GM04504 (cell line): ENCODE data around the gene COQ8A.
A peak's percentile ranks its signal among the peaks of the same experiment; 100 is the strongest.
"Not testable (repeated sequence)": the region's sequence is repeated elsewhere in the genome, so short reads cannot be mapped to it uniquely, and the experiment has no call there.

ENCODE experiments used
- DNase-seq: peaks from one replicate; pipeline ENCODE4 v3.0.0-alpha.2; 2012; ENCODE audit warnings: low read depth

COQ8A gene

DNA sequence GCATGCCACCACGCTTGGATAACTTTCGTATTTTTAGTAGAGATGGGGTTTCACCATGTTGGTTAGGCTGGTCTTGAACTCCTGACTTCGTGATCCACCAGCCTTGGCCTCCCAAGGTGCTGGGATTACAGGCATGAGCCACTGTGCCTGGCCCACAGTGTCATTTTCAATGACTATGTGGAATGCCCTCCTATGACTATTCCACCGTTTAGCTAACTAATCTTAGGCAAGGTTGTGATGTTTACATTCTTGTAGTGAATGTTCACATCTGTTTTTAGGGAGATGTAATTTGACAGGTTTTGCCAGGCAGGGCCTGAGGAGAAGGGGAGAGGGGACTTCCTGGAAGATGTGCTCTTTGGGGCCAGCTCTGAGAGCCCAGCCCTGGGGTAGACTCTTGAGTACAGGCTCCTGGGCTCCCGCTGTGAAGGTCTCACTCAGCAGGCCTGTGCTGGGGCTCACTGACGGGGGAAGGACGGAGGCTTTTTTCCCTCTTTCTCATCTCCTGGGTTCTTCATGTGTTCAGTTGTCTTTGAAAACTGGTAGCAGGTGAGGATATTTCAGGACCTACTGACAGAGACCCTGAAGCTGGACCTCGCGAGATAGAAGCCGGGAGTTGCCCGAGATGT, 13.2 kb downstream of the COQ8A start:
- DNase-seq, result no peak

DNA sequence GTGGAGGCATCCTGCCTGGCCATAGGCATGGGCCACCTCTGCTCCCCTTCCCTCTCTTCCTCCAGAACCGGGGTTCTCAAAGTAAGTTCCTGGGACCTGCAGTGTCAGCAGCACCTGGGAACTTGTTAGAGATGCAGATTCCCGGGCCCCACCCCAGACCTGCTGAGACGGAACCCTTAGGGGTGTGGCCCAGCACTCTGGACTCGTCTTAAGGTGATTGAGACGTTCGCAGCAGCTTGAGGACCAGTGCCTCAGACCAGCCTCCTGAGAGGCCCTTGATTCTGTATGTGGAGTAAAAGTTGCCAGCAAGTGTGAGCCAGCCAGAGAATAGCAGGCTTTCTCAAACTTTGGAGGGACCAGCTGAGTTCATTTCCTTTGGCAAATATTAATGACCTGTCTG, 14.2 kb downstream of the COQ8A start:
- DNase-seq, result no peak

DNA sequence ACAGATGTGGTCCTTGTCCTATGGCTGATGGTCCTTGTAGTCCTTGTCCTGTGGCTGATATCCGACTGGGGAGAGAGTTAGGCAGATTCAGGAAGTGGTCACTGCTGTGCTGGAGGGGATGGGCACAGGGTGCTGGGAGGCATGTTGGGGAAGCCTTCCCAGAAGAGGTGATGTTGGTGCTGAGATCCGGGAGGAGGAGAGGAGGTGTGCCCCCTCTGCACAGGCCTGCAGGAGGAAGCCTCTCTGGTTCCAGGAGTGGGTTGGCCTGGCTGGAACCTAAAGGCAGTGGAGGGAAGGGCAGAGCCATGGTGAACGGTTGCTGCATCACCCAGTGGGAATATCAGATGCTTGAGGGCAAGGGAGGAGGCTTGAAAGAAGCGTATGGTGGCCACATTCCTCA, 14.7 kb downstream of the COQ8A start:
- DNase-seq, result no peak

DNA sequence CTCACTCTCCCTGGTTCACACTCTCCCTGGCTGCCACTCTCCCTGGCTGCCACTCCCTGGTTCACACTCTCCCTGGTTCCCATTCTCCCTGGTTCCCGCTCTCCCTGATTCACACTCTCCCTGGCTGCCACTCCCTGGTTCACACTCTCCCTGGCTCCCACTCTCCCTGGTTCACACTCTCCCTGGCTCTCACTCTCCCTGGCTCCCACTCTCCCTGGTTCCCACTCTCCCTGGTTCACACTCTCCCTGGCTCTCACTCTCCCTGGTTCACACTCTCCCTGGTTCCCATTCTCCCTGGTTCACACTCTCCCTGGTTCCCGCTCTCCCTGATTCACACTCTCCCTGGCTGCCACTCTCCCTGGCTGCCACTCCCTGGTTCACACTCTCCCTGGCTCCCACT, 15.8 kb downstream of the COQ8A start:
- not testable (repeated sequence) for DNase-seq

DNA sequence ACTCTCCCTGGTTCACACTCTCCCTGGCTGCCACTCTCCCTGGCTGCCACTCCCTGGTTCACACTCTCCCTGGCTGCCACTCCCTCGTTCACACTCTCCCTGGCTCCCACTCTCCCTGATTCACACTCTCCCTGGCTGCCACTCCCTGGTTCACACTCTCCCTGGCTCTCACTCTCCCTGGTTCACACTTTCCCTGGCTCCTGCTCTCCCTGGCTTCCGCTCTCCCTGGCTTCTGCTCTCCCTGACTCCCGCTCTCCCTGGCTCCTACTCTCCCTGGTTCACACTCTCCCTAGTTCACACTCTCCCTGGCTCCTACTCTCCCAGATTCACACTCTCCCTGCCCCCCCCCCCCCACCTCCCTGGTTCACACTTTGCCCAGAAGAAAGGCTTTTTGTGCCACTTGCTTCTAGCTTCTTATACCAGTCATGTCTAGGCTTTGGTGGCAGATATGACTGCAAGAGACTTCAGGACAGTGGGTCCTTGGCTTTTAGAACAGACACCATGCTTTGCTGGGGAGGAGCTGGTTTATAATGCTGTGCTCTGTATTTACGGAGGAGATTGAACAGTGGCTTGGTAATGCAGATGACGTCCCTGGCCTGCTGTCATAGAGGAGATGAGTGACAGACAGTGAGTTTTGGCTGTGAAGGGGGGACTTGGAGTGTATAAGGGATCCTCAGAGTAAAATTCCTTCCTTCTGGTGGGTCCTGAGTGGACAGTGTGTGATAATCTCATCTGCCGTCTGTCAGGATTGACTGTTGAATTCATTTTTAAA, 17.0 kb downstream of the COQ8A start:
- DNase-seq, result no peak

DNA sequence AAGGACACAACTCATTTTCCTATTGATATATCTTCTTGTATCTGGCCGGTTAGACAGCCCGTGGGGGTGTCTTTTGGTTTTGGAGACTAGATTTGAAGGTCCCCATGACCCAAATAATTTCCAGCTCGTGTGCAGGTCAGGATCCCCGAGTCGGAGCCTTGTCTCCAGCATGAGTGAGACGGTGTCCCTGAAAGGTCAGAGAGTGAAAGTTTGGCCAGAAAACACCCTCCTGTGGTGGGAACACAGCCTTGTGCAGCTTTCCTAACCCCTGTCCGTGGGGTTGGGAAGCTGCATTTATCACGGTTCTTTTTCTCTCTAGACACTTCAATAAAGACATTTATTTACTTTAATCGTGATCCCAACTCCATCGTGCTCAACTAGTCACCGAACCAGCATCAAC, 17.6 kb downstream of the COQ8A start:
- no peak for DNase-seq

DNA sequence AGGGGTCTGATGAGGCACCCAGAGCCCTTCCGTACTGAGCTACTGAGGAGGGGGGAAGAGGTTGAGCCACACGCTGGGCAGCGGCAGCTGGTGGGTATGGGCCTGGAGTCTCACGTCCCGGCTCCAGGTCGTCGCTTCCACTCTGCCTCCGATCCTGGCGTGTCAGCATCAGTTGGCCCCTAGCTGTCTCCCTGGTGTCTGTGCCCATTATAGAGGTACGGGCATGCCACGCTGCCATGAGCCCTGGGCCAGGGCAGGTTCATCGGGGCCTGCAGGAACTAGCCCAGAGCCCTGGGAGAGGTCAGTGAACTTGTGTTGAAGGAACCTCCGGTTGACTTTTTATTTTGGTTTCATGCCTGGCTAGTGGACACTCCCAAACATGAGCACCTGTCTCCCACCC, 18.2 kb downstream of the COQ8A start:
- DNase-seq, result no peak

DNA sequence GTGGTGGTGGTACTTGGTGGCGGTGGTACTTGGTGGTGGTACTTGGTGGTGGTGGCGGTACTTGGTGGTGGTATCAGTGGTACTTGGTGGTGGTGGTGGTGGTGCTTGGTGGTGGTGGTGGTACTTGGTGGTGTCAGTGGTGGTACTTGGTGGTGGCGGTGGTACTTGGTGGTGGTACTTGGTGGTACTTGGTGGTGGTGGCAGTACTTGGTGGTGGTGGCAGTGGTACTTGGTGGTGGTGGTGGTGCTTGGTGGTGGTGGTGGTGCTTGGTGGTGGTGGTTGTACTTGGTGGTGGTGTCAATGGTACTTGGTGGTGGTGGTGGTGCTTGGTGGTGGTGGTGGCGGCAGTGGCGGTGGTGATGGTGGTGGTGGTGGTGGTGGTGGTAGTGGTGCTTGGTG, 20.2 kb downstream of the COQ8A start:
- no peak for DNase-seq

DNA sequence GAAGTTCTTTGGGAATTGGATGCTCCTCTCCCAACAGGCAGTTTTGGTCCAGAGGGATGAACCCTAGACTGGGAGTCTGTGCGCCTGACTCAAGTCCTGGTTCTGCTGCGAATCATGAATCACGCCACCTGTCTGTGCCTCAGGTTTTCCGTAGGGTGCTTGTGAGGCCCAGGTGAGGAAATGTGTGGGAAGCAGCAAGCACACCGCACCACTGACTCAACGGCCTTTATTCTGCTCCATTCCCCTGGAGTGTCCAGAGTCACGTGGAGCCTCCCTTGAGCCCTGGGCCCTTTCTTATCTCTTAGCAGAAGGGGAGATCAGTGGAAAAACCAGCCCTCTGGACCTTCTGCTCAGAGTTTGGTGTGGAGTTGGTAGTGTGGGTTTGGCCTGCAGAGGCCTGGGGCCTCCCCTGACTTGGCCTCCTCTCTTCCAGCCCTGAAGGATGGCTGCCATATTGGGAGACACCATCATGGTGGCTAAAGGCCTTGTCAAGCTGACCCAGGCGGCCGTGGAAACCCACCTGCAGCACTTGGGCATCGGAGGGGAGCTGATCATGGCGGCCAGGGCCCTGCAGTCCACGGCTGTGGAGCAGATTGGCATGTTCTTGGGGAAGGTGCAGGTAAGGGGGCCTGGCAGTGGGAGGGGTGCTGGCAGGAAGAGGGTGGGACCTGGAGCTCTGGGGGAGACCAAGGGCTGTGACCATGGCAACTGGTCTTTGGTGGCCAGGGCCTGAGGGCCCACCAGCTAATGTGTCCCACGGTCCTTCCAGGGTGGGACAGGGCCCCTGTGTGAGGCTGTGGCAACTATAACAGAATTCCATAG, 21.1 kb downstream of the COQ8A start:
- DNase-seq, result no peak

DNA sequence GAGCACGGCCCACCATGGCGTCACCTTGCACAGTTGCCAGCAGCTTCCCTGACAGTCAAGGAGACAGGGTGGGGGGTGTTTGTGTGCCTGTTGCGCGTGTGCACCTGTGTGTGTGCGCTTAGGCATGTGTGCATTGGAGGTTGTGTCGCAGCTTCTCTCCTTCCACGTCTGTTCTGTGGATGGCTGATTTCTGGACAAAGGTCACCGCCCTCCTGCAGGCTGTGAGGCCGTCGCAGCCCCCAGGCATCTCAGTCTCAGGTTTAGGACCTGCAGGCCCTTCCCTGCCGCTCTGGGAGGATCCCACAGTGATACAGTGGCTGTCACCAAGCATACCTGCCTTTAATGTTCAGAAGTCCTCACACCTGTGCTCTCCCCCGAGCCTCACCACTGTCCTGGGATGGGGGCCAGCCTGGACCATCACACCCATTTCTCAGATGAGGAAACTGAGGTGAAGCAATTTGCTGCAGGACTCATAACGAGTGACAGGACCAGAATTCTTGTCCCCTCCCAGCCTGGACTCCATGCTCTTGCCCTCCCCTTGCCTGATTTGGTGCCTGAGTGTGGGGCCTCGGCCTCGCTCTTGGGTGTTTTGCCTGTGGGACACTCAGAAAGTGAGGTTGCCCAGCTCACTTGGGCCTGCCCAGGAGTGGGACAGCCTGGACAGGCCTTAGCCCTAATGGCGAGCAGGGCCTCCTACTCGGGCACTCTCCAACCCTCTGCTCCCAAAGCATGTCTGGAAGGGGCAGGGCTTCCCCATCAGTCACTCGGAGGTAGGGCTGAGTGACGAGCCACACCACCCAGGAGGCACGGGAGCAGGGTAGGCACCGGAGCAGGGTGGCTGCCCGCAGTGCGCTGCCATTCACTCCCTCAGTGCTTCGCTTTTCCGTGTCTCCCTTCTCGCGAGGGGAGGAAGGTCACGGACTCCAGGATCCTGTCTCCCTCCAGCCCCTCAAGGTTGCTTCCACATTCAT, 22.6 kb downstream of the COQ8A start:
- DNase-seq, result no peak

DNA sequence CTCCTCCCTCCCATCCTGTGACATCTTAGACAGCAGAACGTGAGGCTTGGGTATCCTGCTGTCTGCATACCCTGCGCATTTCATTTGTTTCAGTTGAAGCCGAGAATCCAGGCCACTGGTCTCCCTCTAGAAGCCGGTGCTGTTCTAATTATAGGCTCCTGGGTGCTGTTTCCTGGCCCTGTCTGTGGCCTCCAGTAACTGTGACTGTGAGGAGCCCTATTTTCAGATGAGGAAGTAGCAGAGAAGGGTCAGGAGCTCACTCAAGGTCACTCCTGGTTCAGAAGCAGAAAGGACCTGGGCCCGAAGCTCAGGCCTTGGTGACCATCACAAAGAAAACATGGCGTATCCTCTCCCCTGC, 24.0 kb downstream of the COQ8A start:
- no peak for DNase-seq

DNA sequence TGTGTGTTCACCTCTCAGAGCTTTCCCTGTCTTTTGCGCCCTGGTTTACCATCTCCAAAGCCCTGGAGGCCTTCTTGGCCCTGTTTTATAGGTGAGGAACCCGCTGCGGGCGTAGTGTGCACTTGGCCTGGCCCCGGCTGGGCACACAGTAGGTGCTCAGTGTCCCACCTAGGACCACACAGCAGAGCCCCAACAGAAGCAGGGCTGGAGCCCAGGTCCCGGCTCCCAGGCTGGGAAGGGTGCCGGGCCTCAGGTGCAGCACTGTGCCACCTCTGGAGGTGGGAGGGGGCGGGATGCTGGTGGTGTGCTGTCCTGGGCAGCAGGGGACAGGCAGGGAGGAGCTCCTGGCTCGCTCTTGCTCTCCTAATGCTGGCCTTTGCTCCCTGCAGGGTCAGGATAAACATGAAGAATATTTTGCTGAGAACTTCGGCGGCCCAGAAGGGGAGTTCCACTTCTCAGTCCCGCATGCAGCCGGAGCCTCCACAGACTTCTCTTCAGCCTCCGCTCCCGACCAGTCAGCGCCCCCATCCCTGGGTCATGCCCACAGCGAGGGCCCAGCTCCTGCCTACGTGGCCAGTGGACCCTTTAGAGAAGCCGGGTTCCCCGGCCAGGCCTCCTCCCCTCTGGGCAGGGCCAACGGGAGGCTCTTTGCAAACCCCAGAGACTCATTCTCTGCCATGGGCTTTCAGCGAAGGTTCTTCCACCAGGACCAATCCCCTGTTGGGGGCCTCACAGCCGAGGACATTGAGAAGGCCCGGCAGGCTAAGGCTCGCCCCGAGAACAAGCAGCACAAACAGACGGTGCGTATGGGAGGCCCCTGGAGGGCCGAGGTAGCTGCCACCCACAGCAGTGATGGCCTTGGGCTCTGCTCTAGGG, 24.8 kb downstream of the COQ8A start:
- no peak for DNase-seq

DNA sequence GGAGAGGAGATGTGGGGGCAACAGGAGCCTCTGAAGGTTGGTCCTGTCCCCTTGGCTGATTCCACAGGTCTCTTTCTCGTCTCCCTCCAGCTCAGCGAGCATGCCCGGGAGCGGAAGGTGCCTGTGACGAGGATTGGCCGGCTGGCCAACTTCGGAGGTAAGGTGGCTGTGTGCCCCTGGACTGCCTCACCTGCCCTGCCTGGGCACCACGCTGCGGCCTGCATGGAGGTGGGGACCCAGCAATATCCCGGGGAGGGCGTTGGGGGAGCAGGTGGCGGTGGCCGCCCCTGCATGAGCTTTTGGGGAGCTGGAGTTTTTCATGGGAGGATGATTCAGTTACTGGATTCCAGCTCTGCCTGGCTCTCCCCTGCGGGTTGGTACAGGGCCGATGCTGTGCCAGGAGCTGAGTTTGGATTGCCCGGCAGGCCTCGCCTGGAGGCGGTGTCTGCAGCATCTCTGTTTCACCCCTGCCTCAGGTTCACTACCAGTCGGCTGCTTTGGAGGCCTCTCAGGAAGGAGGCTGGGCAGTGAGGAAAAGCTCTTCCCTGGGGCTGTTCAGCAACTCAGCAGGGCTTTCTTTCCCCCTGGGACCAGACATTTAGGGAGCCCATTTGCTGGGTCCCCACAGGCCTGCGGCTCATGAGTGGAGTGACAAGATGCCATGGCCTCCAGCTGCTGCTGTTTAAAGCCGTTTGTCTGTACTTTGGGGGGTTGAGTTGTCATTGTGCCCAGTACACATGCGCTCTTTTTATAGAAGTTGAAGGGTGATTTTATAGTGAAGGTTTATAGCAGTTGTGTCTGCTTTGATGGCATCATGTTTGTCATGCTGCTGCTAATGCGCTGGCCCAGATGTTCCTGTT, 25.7 kb downstream of the COQ8A start:
- no peak for DNase-seq

DNA sequence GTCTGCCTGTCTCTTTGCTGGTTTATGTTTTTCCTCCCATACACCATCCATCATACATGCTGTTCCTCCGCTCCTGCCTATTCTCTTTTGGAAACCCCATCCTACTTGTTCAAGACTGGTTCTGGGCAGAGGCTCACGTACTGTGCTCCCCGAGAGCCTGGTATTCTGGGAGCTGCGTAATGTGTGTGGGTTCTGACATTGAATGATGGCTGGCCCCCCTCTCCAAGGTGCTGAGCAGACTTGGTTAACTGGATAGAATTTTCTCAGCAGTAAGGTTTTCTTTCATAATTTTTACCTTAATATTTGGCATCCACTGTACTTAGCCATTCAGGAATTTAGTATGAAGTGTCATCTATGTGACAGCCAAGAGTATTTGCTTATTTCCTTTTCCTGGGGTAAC, 26.6 kb downstream of the COQ8A start:
- no peak for DNase-seq

DNA sequence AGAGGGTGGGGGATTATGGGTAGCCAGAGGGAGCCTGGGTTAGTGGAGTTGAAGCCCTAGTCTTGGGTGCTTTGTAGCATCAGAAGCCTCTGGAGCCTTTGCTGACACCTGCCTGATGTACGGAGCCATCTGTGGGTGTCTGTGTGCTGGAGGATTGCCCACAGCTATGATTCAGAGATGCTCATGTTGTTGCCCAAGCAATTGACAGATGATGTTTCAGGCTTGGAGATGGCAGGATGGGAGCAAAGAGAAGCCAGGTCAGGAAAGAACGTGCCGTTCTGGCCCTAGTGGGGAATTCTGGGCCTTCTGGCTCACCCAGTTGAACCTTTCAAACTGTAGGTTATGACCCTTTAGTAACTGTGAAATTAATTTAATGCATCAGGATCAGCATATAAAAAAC, 27.6 kb downstream of the COQ8A start:
- no peak for DNase-seq

DNA sequence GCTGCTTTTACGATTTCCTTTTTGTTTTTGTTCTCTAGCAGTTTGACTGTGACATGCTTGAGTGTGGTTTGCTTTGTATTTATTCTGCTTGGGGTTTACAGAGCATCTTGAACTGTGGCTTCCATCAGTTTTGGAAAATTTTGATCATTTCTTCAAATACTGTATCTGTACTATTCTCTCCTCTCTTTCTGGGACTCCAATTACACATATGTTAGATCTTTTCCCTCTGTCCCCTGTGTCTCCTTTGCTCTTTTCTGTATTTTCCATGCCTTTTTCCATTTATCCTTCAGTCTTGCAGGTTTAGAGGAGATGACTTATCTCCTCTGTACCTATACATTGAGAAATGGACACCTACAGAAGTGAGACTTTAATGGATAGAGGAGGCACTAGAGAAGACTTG, 31.7 kb downstream of the COQ8A start:
- no peak for DNase-seq

DNA sequence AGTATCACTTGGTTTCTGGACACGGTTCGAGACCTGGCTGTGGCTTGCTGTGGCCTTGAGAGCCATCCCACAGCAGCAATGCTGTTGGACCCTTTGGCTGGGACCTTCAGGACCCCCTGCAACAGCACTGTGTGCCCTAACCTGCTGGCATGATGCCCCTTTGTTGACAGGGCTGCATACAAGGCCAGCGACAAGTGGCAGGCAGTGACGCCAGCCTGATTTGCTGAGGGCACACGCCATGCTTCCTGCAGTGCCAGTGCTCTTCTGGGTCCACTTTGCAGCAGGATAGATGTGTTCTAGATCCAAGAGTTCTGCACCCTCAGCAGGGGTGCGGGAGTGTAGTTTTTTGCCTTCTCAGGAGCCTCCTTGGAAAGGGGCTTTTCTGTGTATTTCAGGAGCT, 32.8 kb downstream of the COQ8A start:
- DNase-seq, result no peak

DNA sequence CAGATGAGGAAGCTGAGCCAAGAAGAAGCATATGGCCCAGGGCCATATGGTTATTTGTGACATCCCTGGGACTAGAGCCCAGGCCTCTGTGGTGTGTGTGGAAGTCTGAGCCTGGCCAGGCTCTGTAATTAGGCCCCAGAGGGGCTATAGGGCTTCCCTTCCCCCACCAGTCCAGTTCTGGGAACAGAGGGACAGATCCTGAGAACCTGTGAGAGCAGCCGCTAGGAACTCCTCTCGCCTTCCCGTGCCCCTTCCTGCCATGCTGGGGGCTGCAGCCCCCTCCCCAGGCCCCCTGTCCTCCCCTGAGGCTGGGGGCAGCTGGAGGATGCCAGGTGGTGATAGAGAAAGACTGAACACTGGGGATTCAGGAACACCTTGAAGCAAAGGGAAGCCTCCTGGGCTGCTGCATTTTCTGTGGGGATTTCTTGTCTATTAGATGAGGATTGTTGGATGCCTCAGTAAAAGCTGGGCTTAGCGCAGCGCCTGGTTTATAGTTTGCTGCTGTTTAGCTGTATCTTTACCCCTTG, 33.3 kb downstream of the COQ8A start:
- peak; percentile 13 for DNase-seq

DNA sequence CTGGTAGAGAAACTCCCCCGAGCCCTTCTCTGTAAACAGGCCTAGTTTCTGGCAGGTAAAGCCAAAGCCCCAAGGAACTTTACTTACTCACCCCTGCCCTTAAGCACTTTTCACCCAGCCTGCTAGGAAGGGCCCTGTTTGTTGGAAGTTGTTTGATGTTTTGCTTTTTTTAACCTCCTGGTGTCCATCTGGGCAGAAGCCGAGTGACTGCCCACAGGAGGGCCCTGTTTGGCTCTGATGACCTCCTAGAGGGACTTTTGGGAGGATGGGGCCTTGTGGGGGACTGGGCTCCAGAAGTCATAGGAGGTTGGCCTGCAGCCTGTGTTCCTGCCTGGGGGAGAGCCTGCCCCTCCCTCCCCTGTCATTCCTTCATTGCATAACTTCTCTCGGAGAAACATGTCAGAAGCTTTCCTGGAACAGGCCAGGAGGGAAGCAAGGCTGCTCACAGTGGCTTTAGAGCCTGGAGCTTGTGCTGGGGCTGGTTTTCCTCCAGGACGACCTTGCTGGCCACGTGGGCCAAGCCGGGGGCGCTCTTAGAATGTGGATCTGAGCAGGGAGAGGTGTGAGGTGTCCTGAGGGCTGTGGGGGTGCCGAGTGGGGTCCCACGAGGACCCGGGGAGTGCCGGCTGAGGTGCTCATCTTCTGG, 33.9 kb downstream of the COQ8A start:
- DNase-seq, result peak; percentile 10
